Amniotic epithelial cell (primary cell): ENCODE measurements around the gene TM9SF4.
"Not testable (repeated sequence)": the region's sequence is repeated elsewhere in the genome, so short reads cannot be mapped to it uniquely, and the experiment has no call there.

Experiments used
- DNase-seq: peaks from one replicate; pipeline ENCODE4 v3.0.0-alpha.2; 2010; ENCODE audit warnings: low read depth

TM9SF4 gene

GRCh38 chr20:32158351-32158750 is 48.8 kb downstream of the TM9SF4 start:
- DNase-seq: no peak

GRCh38 chr20:32158943-32159660 is 49.6 kb downstream of the TM9SF4 start:
- DNase-seq: no peak

DNA sequence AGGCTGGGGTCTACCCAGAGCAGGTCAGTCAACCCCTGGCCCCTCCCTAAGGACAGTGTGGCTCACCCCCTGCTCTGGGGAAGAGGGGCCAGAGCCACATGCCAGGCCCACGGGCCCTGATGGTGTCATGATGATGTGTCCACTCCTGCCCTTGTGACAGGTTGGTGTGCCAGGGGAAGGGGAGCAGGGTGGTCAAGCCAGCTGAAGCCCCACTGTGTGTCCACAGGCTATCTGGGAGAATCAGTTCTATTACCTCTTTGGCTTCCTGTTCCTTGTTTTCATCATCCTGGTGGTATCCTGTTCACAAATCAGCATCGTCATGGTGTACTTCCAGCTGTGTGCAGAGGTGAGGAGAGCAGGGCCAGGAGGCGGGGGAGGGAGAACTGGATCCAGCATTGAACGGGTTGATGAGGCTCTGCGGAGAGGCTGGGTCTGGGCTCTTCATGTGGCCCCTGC is 50.3 kb downstream of the TM9SF4 start:
- DNase-seq: no peak

GRCh38 chr20:32160341-32160740 is 50.8 kb downstream of the TM9SF4 start:
- no peak for DNase-seq

- no peak for DNase-seq
Observed at GRCh38 chr20:32162351-32162750, 52.8 kb downstream of the TM9SF4 start.

GRCh38 chr20:32163951-32164350 is 54.4 kb downstream of the TM9SF4 start:
- no peak for DNase-seq

GRCh38 chr20:32164984-32165735 is 55.6 kb downstream of the TM9SF4 start:
- DNase-seq: peak; percentile 22

DNA sequence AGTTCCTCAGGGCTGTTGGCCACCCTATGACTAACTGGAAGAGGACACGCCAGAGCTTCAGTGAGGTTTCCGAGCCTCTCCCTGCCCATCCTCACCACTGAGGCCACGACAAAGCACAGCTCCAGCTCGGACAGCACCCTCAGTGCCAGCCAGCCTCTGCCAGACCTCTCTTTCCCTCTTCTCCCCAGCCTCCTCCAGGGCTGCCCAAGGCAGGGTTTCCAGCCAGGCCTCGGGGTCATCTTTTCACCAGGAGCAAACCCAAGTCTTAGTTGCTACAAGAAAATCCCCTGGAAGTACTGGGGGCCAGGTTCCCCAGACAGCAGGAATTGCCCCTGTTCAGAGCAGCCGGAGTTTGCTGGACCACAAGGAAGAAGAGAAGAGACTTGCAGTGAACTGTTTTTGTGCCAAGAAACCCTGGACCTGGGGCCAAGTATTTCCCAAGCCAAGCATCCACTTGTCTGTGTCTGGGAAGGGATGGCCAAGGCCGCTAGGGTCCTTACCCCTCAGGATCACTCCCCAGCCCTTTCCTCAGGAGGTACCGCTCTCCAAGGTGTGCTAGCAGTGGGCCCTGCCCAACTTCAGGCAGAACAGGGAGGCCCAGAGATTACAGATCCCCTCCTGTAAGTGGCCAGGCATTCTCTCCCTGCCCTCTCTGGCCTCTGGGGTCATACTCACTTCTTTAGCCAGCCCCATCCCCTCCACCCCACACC is 56.5 kb downstream of the TM9SF4 start:
- no peak for DNase-seq

GRCh38 chr20:32167552-32167951 is 58.0 kb downstream of the TM9SF4 start:
- DNase-seq: no peak

- DNase-seq: peak; percentile 51
Observed at GRCh38 chr20:32168184-32168910, 58.8 kb downstream of the TM9SF4 start.

DNA sequence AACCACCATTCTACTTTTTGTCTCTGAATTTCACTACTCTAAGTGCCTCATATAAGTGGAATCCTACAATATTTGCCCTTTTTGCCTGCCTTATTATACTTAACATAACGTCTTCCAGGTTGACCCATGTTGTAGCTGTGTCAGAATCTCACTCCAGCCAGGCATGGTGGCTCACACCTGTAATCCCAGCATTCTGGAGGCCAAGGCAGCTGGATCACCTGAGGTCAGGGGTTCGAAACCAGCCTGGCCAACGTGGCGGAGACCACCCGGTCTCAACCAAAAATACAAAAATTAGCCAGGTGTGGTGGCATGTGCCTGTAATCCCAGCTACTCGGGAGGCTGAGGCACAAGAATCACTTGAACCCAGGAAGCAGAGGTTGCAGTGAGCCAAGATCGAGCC is 68.2 kb downstream of the TM9SF4 start:
- DNase-seq: not testable (repeated sequence)

GRCh38 chr20:32179515-32179914 is 70.0 kb downstream of the TM9SF4 start:
- DNase-seq: no peak

- DNase-seq: no peak
Observed at GRCh38 chr20:32179934-32180333, 70.4 kb downstream of the TM9SF4 start.

- no peak for DNase-seq
Observed at GRCh38 chr20:32181606-32182005, 72.1 kb downstream of the TM9SF4 start.

- DNase-seq: no peak
Observed at GRCh38 chr20:32183947-32184635, 74.6 kb downstream of the TM9SF4 start.

- DNase-seq: no peak
Observed at GRCh38 chr20:32184961-32185603, 75.6 kb downstream of the TM9SF4 start.

GRCh38 chr20:32186506-32186905 is 77.0 kb downstream of the TM9SF4 start:
- no peak for DNase-seq

DNA sequence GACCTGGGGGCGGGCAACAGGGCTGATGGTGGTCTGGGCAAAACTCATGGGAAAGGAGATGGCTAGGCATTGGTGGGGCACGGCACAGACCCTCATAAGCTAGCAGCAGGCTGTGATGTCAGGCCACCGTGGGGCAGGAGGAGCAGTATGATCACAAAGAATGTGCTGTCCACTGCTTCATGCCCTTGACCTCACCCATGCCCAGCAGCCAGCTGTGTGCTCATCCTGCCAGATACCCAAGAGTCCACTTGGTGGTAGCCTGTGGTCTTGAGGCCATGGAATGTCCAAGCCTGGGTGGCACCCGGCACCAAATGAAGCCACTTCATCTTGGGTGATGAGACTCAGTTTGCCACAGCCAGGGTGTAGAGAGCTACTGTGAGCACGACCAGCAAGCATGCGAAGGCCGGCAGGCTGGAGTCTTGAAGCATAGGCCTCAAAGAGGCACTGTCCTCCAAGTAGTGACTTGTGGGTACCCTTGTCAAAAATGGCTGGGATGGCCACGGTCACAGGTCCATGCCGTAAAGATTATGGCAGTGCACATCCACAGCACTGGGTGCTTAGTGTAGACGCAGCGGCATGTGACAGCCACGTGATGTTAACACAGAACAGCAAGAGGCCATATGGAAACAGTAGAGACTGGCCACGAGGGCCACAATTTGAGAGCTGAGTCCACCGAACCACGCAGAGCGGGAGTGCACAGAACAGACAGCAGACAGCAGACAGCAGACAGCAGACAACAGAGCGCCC is 79.0 kb downstream of the TM9SF4 start:
- no peak for DNase-seq

GRCh38 chr20:32189123-32189410 is 79.6 kb downstream of the TM9SF4 start:
- no peak for DNase-seq
